HL-60 (cell line): ENCODE data around the gene STAT1.

Experiments used
- CTCF ChIP-seq: IDR thresholded peaks from one replicate; pipeline ENCODE4 v1.5.1; 2011; ENCODE audit warnings: low read length, control low read depth, inconsistent platforms; ENCODE audit not compliant: insufficient read depth
- POLR2AphosphoS5 ChIP-seq: IDR thresholded peaks from 2 replicates; pipeline ENCODE4 v1.6.1; 2012; ENCODE audit warnings: low read depth

- TF ChIP-seq CTCF (no peak), POLR2AphosphoS5 (no peak)
These were observed 24.3 kb upstream of the STAT1 start for GRCh38 chr2:191038241-191038725.
